ENCODE data around the gene ZBTB43.

Gene ZBTB43

DNA sequence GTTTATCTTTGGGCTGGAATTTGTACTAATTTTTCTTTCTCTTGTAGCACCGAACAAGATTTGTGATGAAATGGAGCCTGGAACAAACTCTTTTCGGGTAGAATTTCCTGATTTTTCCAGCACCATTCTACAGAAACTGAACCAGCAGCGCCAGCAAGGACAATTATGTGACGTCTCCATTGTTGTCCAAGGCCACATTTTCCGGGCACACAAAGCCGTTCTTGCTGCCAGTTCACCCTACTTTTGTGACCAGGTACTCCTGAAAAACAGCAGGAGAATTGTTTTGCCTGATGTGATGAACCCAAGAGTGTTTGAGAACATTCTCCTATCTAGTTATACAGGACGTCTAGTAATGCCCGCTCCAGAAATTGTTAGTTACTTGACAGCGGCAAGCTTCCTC, 27.6 kb downstream of the ZBTB43 start:
- no peak for FAIRE-seq

DNA sequence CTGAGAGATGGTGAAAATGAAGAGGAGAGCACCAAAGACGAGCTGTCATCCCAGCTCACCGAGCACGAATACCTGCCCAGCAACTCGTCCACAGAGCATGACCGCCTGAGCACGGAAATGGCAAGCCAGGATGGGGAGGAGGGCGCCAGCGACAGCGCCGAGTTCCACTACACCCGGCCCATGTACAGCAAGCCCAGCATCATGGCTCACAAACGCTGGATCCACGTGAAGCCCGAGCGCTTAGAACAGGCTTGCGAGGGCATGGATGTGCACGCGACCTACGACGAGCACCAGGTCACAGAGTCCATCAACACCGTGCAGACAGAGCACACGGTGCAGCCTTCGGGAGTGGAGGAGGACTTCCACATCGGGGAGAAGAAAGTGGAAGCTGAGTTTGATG, 28.2 kb downstream of the ZBTB43 start:
- FAIRE-seq, result no peak

DNA sequence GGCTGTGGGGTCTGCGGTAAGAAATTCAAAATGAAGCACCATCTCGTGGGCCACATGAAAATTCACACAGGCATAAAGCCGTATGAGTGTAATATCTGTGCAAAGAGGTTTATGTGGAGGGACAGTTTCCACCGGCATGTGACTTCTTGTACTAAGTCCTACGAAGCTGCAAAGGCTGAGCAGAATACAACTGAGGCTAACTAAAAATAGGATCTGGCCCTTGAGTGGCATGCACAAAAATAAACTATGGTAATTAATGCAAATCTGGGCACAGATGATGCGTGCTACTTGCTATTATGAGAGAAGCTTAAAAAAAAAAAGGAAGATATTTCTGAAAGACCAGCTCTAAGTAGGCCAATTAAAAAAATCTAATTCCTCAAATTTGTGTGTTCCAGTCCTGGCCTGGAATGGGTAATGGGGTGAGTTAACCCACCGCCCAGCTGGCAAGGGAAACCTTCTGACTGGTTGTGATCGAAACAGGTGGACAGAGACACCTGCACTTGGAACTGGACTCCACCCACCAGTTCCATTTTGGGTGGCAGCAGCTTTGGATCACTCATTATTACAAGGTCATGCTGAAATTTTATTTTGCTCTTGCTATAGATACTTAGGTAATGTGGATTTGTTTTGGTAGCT, 29.0 kb downstream of the ZBTB43 start:
- no peak for FAIRE-seq

DNA sequence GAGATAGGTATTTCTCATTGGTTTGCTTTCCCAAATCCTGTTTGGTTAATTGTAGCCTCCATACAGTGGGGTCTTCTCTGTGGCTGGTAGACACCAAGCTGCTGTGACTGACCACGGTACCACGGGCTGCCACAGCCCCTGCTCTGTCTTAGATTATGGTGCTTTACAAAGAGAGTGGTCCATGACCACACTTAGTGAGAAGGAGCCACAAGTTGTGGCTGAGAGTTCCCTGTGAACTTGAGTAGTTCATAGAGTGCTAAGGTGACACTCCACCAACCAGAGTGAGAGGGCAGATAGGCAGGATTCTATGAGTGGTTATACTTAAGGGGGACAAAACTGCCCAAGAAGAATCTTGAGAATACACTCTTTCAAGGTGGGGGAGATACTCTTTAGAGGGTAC, 29.8 kb downstream of the ZBTB43 start:
- FAIRE-seq, result no peak

DNA sequence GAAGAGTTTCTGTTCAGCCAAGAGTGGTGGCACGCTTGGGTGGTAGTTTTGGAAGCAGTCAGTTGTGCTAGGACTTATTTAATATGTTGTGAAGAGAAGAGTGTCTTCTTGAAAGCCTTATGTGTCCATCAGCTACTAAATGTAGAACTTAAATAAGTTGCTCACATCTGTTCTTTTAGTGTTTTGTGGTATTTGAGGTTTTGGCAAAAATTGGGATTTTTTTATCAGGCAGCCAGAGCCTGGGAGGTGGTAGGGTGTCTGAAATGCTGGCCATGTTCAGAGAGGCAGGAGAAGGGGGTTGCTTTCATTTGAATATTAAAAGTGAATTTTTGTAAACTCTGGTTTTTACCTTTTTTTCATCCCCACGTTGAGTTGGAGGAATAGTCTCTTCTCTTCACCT, 31.4 kb downstream of the ZBTB43 start:
- FAIRE-seq, result no peak

DNA sequence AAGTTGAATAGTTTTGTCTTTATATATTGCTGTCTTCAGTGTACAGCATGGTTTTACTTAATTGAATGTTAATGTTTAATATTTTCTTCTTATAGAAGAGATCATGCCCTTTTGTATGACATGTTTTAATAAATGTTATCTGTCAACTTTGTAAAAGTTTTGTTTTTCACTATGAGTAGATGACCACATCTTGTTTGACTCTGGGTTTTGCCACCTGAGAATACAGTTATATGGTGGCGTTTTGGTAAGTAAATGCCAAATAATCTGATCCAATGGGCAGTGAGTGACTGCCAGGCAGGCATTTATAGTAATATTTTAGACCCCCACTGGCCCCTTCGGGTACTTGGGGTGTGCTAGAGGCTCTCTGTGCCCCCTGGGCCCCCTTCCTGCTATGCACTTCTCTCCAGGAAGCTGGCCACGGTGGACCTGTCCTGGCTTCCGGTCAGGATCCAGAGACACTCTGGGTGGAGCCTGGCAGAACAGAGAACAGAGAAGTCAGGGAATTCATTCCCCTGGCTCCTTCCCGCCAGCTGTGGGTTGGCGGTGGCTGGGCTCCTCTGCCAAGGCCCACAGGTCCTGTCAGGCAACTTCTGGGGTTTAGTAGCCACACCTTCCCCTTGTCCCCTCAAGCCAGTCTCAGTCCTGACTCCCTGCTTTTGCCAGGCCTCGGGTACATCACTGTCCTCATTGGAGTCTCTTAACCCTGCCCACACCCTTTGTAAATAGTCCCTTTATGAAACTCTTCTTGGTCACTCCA, 33.4 kb downstream of the ZBTB43 start:
- FAIRE-seq, result no peak

DNA sequence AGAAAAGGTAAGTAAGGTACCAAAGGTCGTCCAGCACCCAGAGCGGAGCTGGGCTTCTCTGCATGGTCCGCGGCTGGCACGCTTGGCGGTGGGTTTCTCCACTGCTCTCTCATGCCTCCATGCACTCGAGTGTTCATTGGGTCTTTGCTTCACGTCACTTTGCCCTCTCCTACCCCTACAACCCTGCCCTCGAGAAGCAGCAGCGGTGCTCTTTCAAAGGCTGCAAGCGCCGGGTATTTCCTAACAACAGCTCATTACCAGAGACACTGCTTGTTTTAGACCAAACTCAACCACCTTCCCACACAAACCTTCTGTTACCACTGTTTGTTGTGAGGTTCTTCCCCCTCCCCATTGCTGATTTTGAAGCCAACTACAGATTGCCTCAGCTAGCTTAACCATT, 34.1 kb downstream of the ZBTB43 start:
- FAIRE-seq, result no peak

DNA sequence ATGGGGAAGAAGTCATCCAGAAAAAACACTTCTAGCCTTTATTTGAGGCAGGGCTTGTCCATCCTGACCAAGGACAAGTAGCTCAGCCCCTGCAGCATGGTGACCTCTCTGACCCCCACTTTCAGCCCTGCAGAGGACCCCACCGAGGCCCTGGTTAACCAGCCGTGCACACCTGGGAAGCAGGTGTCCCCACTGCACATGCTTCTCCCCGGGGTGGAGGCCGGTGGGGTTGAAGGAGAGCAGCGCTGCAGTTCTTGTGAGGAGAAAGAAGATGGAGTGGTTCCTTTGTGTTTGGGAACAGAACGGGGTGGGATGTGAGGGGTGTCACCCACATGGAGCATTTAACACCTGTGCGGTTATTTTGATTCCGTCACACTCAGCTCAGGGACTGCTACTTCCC, 34.5 kb downstream of the ZBTB43 start:
- no peak for FAIRE-seq

DNA sequence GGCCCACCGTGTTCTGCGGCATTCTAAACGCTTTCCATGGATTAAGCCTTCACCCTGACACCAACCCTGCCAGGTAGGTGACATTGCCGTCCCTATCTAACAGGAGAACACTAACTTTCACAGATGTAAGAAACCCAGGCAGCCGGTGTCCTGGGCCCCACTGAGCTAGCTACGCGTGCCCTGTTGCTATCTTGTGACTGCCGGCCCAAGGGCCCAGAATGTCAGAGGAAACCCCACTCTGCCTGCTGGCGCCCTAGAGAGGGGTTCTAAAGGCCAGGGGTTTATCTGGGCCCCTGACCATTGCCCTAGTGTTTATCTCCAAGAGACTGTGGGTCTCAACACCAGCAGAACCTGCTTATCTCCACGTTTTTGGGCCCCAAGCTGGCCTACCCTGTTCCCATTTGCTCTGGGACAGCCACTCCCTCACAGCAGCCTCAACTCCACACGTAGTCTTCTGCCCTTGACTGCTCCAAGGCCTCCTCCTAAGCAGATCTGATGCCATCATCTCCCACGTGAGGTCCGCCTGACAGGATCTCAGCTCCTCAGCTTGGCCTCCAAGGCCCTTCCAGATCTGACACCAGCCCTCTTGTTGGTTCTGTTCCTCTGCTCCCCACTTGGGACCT, 37.5 kb downstream of the ZBTB43 start:
- FAIRE-seq, result no peak

DNA sequence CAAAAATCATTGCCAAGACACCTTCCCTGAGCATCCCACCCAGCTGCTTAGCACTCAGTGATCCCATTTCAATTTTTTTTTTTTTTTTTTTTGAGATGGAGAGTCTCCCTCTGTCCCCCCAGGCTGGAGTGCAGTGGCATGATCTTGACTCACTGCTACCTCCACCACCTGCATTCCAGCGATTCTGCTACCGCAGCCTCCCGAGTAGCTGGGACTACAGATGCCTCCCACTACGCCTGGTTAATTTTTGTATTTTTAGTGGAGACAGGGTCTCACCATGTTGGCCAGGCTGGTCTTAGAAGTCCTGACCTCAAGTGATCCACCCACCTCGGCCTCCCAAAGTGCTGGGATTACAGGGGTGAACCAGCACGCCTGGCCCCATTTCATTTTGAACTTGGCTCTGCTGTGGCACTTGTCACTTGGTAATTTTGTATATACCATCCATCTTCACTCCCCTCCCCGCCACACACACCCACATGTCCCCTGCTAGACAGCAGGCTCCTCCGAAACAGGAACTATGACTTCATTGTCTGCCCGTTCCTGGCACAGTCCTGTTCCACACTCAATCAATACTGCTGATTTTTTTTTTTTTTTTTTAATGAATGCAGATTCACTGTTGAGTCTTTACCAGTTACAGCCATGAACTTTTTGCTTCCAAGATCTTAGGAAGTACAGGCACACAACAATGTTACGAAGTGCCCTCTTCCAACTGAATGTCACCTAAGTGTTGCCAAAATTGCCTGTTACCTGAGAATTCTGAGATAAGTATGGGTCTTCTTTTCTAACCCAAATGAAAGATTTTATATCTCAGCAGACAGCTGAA, 38.3 kb downstream of the ZBTB43 start:
- no peak for FAIRE-seq

DNA sequence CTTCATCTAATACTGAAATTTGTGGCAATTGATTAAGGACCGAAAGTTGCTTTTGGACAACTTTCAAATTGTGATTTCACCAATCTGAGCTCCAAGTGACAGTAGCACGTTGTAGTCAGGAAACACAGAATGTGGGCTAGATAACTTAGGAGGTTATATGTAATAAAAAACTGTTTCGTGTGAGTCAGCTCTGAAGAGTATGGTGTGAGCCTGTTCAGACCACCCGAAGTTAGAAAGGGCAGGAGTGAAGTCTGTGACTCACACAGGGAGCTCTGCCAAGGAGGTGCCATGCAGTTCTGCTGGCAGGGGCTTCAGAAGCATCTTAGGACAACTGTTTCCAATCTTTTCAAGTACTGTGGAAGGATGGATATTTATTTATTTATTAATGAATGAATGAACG, 39.2 kb downstream of the ZBTB43 start:
- no peak for FAIRE-seq

DNA sequence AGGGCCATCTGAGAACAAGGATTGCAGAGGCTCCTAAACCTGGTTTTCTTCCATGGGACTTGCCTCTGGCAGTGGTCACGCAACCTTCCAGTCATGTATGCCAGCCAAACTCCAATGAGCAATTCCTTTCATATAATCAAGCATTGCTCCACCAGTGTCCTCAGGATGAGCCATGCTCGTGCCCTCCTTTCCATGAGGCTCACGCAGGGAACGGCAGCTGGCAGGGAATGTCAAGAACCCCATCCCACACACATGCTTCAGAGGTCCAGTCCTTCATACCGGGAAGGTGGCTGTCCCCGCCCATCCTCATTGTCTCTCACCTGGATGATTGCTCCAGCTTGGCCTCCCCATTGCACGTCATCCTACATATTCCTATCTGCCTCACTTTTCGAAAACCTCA, 42.2 kb downstream of the ZBTB43 start:
- FAIRE-seq, result no peak

DNA sequence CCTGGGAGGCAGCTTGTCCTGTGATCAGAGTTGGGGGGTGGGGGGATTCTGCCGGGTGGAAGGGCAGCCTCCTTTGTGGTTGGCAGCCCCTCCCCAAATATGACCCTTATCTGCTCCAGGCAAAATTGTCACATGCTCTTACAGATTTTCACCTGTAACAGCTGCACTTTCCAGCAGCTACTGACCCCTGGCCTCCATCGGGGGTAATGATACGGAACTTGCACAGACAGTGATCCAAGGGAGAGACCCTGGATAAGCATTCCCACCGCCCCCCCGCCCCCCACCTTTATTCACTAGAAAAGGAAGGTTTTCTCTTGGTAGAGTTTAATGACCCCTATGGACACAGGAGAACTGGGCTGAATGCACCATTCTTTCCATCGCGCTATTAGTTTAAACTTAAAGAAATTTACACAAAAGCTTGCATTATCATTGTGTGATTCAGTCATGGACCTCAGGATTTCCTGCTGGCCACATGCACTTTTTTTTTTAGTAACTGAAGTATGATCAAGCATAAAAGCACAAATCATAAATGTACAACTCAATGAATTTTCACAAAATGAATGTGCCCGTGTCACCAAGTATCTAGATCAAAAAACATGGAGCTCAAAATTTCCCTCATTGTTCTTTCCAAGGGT, 44.9 kb downstream of the ZBTB43 start:
- FAIRE-seq, result no peak

DNA sequence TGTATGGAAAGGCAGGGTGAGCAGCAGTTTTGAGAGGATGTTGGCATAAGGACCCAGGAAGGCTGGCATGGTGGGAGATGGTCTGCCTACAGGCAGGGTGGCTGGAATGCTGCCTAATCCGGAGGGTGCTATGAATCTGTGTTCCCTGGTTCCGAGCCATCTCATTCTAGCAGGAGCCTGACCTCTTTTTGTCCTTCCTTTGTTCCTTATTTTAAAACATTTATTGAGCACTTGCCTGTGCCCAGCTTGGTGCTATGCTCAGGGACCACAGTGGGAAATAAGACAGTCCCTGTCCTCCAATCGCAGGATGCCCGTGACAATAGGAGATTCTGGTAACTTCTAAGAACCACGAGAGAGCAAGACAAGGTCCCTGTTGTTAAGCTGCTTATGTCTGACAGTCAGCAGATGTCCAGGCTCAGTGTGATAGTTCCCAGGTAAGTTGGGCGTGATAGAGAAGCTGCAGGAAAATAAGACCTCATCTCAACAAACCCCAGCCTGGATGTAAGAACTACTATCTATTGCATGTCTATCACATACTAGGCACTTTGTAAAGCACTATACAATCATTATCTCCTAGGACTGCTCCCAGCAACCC, 46.5 kb downstream of the ZBTB43 start:
- FAIRE-seq, result no peak

DNA sequence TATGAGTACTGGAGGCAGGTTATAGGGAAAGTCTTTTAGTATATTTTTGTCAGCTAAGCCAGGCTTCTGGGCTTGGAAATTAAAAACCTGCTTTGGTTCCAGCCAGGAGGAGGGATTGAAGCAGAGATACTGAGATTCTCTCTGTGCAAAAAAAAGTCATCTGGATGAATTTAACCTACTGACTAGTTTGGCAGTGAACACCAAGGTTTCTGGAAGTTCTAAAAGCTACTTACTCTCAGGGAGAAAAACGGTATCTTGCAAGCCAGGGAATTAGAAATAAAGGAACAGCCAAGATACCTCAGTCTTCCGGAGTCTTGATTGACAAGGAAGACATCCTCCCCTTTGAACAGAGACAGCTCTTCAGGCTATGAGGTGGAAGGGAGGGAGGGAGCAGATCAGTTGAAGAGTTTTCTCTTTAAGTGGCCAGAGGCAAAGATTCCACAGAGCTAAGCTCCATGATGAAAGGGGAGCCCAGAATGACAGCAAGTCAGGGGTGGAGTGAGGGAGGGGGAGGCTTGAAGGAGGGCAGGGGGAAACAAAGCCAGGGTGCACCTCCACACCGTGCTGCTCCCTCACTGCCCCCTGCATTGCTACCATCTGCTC, 47.3 kb downstream of the ZBTB43 start:
- no peak for FAIRE-seq

DNA sequence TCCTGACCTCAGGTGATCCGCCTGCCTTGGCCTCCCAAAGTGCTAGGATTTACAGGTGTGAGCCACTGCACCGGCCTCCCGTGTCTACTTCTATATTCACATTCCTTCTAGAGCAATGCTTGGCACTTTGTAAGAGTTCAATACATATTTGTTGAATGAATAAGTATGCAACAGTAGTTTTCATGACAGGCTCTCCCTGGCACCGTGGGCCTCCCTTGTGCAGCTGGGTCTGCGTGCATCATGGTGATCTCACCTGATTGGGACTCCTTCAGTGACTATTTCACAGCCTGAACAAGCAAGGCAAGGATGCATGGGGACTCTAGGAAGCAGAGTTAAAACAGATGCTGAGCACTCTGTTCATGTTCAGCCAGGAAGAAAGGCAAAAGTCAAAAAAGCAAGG, 48.8 kb downstream of the ZBTB43 start:
- FAIRE-seq, result no peak

DNA sequence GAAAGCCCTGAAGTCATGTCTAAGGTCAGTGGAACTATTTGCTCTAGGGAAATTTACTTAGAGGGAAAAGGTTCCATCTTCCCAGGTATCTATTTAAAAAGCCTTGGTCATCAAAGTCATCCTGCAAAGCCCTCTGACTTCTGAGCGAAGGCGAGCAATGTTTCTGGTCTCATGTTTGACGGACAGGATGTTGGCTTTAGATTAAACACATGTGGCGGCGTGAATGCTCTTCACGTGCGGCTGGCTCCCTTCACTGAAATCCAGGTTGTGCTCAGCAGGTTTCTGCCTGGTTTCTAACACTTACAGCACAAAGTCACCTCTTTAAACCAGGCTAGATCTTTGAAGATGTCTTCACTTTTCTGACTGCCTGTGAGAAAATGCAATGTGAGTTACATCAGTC, 49.9 kb downstream of the ZBTB43 start:
- FAIRE-seq, result no peak

DNA sequence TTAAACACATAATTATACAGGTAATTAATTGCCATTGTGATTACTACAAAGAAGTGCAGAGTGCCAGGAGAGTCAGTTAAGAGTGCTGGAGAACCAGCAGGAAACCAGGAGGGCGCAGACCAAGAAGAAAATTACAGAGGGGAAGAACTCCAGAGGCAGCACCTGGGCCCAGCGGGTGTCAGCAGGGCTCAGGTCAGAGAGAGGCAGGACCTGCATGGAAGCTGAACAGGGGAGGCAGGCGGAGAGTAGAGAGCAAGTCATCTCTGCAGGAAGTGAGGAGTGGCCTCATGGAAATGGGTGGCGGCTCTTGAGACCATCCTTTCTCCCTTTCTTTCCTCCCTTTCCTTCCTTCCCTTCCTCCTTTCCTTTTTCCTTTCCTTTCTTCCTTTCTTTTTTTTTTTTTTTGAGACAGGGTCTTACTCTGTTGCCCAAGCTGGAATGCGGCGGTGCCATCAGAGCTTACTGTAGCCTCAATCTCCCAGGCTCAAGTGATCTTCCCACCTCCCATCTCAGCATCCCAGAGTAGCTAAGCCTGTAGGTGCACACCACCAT, 51.6 kb downstream of the ZBTB43 start:
- no peak for FAIRE-seq

DNA sequence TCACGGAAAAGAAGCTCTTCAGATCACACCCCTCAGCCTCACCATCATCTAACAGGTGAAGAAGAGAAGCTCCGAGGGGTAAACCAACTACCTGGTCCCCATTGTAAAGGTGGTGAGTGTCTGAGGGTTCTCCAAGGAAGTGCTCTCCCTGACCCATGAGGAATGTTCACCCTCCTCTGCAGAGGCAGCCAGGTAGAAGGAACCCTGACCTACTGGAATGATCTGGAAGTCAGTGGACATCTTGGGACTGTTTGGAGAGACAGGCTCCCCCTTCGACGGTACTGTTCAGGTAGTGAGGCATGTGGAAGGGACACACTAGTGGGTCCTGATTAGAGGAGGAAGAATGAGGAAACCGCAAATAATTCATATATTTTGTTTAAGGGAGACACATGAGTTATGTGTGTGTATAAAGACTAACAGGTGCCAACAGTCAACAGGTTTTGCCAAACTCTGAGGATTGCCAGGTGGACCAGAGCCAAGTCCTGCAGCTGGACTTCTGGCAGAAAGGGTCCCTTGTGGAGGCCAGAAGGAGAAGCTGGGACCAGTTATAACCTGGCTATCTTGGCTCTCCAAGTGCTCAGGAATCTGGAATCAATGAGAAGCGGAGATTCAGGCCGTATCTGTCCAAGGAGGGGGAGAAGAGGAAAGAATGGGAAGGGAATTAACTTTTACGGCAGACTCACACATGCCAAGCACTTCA, 52.6 kb downstream of the ZBTB43 start:
- FAIRE-seq, result no peak

DNA sequence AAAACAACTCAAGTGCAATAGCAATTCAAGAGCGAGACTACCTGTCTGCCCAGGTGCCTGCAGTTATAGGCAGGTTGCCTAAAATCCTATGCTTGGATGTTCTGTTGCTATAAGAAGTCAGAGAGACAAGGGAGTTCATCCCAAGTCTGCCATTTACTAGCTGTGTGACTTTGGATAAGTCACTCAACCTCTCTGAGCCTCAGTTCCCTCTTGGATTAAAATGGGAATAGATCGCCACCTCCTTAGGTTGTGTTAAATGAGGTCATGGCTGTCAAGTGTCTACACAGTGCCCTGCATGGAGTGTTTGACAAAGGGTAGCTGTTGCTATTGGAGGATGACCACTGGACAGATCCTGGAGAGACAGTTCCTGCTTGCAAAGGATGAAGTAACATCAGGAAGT, 54.3 kb downstream of the ZBTB43 start:
- FAIRE-seq, result no peak

DNA sequence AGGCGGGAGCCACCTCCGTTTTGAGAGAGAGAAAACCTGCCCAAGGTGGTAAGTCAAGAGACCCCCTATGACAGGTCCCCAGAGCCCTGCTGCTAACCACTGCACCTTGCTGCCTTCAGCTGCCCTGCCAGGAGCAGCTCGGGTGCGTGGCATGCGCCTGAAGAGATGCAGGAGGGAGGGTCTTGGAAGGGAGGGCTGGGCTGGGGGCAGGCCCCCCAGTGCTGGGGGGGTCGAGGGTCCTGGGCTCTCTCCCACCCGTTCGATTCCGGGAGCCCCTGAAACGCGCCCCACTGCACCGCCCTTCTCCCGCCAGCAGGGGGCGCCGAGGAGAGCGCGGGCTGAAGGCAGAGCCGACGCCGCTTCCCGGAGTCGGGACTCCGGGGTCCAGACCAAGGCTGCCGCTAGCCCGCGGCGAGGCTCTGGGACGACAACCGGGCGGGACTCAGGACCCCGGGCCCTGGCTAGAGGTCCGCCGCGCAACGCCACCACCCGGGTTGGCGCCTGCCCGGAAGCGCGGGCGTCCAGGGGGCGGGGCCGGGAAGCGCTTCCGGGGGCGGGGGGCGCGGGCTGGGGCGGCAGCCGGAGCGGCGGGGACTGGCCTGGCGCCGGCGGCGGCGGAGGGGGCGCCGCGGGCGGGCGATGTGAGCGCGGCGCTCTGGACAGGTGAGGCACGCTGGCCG, 55.4 kb downstream of the ZBTB43 start, which contains the start of gene ZBTB34:
Gene ZBTB34 (plus strand): TSS at position 563 of the 680 bp plus-strand sequence. CDS start 18,761 bp downstream, outside the sequence.
- no peak for FAIRE-seq
